ENCODE measurements around the gene CAMK2N1.
A peak's percentile ranks its signal among the peaks of the same experiment; 100 is the strongest.

Gene CAMK2N1

DNA sequence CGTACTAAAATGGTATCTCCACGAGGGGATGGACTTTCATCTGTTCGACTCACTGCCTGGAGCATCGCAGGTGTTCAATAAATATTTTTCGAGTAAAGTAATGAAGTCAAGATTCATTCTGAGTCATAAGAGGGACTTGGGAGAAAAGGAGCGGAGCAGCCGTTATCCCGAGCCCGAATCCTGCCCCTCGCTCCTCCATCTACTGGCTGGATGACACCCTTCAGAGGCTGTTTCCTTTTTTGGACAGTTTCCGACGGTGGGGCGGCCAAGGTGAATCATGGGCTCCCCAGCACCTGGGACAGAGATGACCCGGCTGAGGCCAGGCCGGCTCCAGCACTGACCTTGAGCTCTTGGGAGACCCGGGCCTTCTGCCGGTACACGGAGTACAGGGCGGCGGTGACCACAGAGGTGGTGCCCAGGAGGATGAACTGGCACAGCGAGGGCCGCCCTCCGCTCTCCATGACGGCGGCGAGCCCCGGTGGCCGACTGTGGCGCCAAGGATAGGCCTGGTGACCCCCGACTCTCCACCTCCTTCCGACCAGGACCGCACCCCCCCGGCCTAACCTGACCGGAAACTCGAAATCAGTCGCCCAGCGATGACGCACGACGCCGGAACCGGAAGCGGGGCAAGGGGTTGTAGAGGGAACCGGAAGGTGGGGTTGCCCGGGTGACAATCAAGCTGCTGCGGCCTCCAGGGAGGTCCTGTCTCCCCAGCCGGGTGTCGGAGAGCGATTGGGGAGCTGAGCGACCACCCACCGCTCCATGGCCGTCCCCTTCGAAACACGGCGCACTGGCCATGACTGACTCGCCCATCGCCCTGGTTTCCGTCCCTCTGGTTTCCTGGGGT is 21.8 kb upstream of the CAMK2N1 start, which contains the start of gene MUL1:
TSS of gene MUL1 (minus strand) at position 588 of the 847 bp plus-strand sequence. CDS start at position 461, 127 bp downstream.
- H3K4me3 ChIP-seq (ENCODE audit: insufficient read depth in 1 of 2, low read depth in 1 of 2, low read length in 2 of 2): peak within 1 kb of the TSS; percentile 78 to 91
- peaks cover 3% of the 10 kb centered on the region for H3K4me1 ChIP-seq (ENCODE audit: control insufficient read depth, insufficient read depth, low read depth, low read length)
- peak within 1 kb of the TSS; percentile 99 for H4K8ac ChIP-seq (ENCODE audit: low read length)
- H3K4ac ChIP-seq (ENCODE audit: low read depth in 1 of 2, low read length in 2 of 2): peak within 1 kb of the TSS; percentile 64 to 98
- no peak within 1 kb of the TSS for H3K27ac ChIP-seq (ENCODE audit: low read length, poor library complexity, severe bottlenecking)
- peaks cover 0 to 27% of the 10 kb centered on the region in 2 experiments for H3K36me3 ChIP-seq (ENCODE audit: control insufficient read depth in 1 of 2, insufficient read depth in 2 of 2, low read depth in 1 of 2, low read length in 2 of 2)
- DNase-seq: peak; percentile 93
- peaks cover 15% of the 10 kb centered on the region for H3K79me1 ChIP-seq (replicated peaks; ENCODE audit: low read length, poor library complexity, severe bottlenecking)
- H3K23ac ChIP-seq (ENCODE audit: low read length in 2 of 2): peak within 1 kb of the TSS in 1 of 2 experiments; percentile 6
- peak within 1 kb of the TSS; percentile 16 for H2BK15ac ChIP-seq (ENCODE audit: low read depth, poor library complexity, severe bottlenecking)
- H3K4me2 ChIP-seq (ENCODE audit: low read length, poor library complexity, severe bottlenecking): peak within 1 kb of the TSS; percentile 87
- H2AK5ac ChIP-seq (ENCODE audit: low read length, severe bottlenecking): no peak within 1 kb of the TSS
- H2BK5ac ChIP-seq (ENCODE audit: low read depth, low read length, poor library complexity, severe bottlenecking): no peak within 1 kb of the TSS
- peak within 1 kb of the TSS in 1 of 2 experiments; percentile 37 for H3K14ac ChIP-seq (ENCODE audit: low read length in 2 of 2)
- peak within 1 kb of the TSS; percentile 56 to 91 for H3K18ac ChIP-seq (ENCODE audit: low read depth in 1 of 2, low read length in 2 of 2)
- no peak within 1 kb of the TSS for H2BK120ac ChIP-seq (ENCODE audit: low read depth, low read length)
- no peaks in the 10 kb centered on the region for H3K9me3 ChIP-seq (ENCODE audit: control insufficient read depth, low read length)
- H2BK12ac ChIP-seq (ENCODE audit: low read length in 2 of 2): no peak within 1 kb of the TSS
- peak within 1 kb of the TSS; percentile 100 for H2AFZ ChIP-seq (ENCODE audit: low read depth, low read length)
- peak within 1 kb of the TSS; percentile 94 for H3K9ac ChIP-seq (ENCODE audit: low read length)
- peak within 1 kb of the TSS; percentile 72 for H4K91ac ChIP-seq (ENCODE audit: low read length)
- 3% methylated on average over 48 of the region's 58 CpGs for WGBS
- peaks cover 0 to 7% of the 10 kb centered on the region in 2 experiments for H3K27me3 ChIP-seq (ENCODE audit: control insufficient read depth in 1 of 2, insufficient read depth in 1 of 2, low read length in 2 of 2)

DNA sequence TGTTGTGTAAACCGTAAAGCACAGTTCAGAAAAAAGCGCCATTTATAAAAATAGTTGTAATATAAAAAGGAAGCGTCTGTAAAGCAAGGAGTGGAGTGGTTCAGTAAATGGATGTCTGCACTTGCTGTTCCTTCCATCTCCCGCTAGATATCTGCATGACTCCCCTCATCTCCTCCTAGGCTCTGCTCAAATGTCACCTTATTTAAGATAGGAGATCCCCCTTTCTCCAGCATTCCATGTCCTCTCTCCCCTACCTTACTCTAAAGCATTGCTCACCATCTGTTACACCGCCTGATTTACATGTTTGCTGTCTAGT is 21.2 kb upstream of the CAMK2N1 start:
- H2AK5ac ChIP-seq (ENCODE audit: low read length, severe bottlenecking): no peak overlapping the region
- no peak overlapping the region for H2BK15ac ChIP-seq (ENCODE audit: low read depth, poor library complexity, severe bottlenecking)
- no peak for DNase-seq
- no peak overlapping the region for H3K4ac ChIP-seq (ENCODE audit: low read depth in 1 of 2, low read length in 2 of 2)
- no peak overlapping the region for H3K18ac ChIP-seq (ENCODE audit: low read depth in 1 of 2, low read length in 2 of 2)
- H3K4me2 ChIP-seq (ENCODE audit: low read length, poor library complexity, severe bottlenecking): peak overlapping the region; percentile 75
- H2BK120ac ChIP-seq (ENCODE audit: low read depth, low read length): no peak overlapping the region
- H2BK5ac ChIP-seq (ENCODE audit: low read depth, low read length, poor library complexity, severe bottlenecking): no peak overlapping the region
- peaks cover 15% of the 10 kb centered on the region for H3K79me1 ChIP-seq (replicated peaks; ENCODE audit: low read length, poor library complexity, severe bottlenecking)
- H4K91ac ChIP-seq (ENCODE audit: low read length): no peak overlapping the region
- H2BK12ac ChIP-seq (ENCODE audit: low read length in 2 of 2): no peak overlapping the region
- H3K4me1 ChIP-seq (ENCODE audit: control insufficient read depth, insufficient read depth, low read depth, low read length): peaks cover 3% of the 10 kb centered on the region
- H3K23ac ChIP-seq (ENCODE audit: low read length in 2 of 2): no peak overlapping the region
- WGBS: 79% methylated on average over 5 of the region's 5 CpGs
- no peak overlapping the region for H3K27ac ChIP-seq (ENCODE audit: low read length, poor library complexity, severe bottlenecking)
- peak overlapping the region; percentile 93 for H4K8ac ChIP-seq (ENCODE audit: low read length)
- peak overlapping the region; percentile 94 for H3K9ac ChIP-seq (ENCODE audit: low read length)
- H3K27me3 ChIP-seq (ENCODE audit: control insufficient read depth in 1 of 2, insufficient read depth in 1 of 2, low read length in 2 of 2): peaks cover 0 to 7% of the 10 kb centered on the region in 2 experiments
- H2AFZ ChIP-seq (ENCODE audit: low read depth, low read length): no peak overlapping the region
- peaks cover 3 to 31% of the 10 kb centered on the region in 2 experiments for H3K36me3 ChIP-seq (ENCODE audit: control insufficient read depth in 1 of 2, insufficient read depth in 2 of 2, low read depth in 1 of 2, low read length in 2 of 2)
- no peaks in the 10 kb centered on the region for H3K9me3 ChIP-seq (ENCODE audit: control insufficient read depth, low read length)
- no peak overlapping the region for H3K14ac ChIP-seq (ENCODE audit: low read length in 2 of 2)
- H3K4me3 ChIP-seq (ENCODE audit: insufficient read depth in 1 of 2, low read depth in 1 of 2, low read length in 2 of 2): peak overlapping the region; percentile 78 to 91

DNA sequence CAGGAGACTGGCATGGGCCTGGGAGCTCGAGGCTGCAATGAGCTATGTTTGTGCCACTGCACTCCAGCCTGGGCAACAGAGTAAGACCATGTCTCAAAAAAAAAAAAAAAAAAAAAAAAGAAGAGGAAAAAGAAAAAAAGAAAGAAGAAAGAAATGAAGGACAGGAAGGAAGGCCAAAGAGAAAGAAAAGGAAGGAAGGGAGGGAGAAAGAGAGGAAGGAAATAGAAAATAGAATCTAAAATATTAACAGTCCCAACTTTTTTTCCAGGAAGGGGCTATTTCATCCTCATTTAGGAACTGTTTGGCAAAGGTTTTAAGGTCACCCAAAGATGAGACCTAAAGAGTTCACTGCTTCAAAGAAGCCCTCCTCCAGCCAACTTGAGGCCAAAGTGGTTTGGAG is 19.5 kb upstream of the CAMK2N1 start:
- Histone ChIP-seq H3K4ac (ENCODE audit: low read depth in 1 of 2, low read length in 2 of 2) (no peak overlapping the region), H2BK15ac (ENCODE audit: low read depth, poor library complexity, severe bottlenecking) (no peak overlapping the region), H2BK5ac (ENCODE audit: low read depth, low read length, poor library complexity, severe bottlenecking) (no peak overlapping the region), H3K4me3 (ENCODE audit: insufficient read depth in 1 of 2, low read depth in 1 of 2, low read length in 2 of 2) (no peak overlapping the region), H3K23ac (ENCODE audit: low read length in 2 of 2) (no peak overlapping the region), H3K9me3 (ENCODE audit: control insufficient read depth, low read length) (no peaks in the 10 kb centered on the region), H3K4me1 (ENCODE audit: control insufficient read depth, insufficient read depth, low read depth, low read length) (peaks cover 3% of the 10 kb centered on the region), H3K27ac (ENCODE audit: low read length, poor library complexity, severe bottlenecking) (no peak overlapping the region), H3K14ac (ENCODE audit: low read length in 2 of 2) (no peak overlapping the region), H2AFZ (ENCODE audit: low read depth, low read length) (no peak overlapping the region), H3K18ac (ENCODE audit: low read depth in 1 of 2, low read length in 2 of 2) (no peak overlapping the region), H3K27me3 (ENCODE audit: control insufficient read depth in 1 of 2, insufficient read depth in 1 of 2, low read length in 2 of 2) (no peaks in the 10 kb centered on the region), H2BK120ac (ENCODE audit: low read depth, low read length) (no peak overlapping the region), H3K79me1 (replicated peaks; ENCODE audit: low read length, poor library complexity, severe bottlenecking) (peaks cover 19% of the 10 kb centered on the region), H4K8ac (ENCODE audit: low read length) (no peak overlapping the region), H2AK5ac (ENCODE audit: low read length, severe bottlenecking) (no peak overlapping the region), H3K9ac (ENCODE audit: low read length) (peak overlapping the region; percentile 49), H4K91ac (ENCODE audit: low read length) (no peak overlapping the region), H3K4me2 (ENCODE audit: low read length, poor library complexity, severe bottlenecking) (no peak overlapping the region), H3K36me3 (ENCODE audit: control insufficient read depth in 1 of 2, insufficient read depth in 2 of 2, low read depth in 1 of 2, low read length in 2 of 2) (peaks cover 18 to 48% of the 10 kb centered on the region in 2 experiments), H2BK12ac (ENCODE audit: low read length in 2 of 2) (no peak overlapping the region)
- 97% methylated on average over 1 of the region's 1 CpG for WGBS
- no peak for DNase-seq

DNA sequence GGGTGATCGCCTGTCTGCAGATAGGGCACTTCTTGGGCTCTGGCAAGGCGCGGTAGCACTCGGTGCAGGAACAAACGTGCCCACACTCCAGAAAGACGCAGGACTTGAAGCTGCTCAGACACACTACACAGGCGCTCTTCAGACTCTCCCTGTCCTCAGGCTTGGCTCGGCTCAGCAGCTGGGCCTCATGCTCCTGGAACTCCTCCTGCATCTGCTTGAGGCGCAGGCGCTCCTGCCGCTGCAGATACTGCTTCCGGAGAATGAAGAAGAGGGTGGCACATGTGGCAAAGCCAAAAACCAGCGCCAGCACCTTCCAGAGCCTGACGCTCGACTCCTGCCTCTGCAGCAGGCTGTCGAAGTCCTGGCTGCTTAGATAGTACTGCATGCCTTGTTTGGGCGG is 14.7 kb upstream of the CAMK2N1 start:
- H3K4ac ChIP-seq (ENCODE audit: low read depth in 1 of 2, low read length in 2 of 2): no peak overlapping the region
- H3K79me1 ChIP-seq (replicated peaks; ENCODE audit: low read length, poor library complexity, severe bottlenecking): peaks cover 23% of the 10 kb centered on the region
- no peak overlapping the region for H3K14ac ChIP-seq (ENCODE audit: low read length in 2 of 2)
- H3K4me2 ChIP-seq (ENCODE audit: low read length, poor library complexity, severe bottlenecking): no peak overlapping the region
- H3K18ac ChIP-seq (ENCODE audit: low read depth in 1 of 2, low read length in 2 of 2): no peak overlapping the region
- peaks cover 46 to 75% of the 10 kb centered on the region in 2 experiments for H3K36me3 ChIP-seq (ENCODE audit: control insufficient read depth in 1 of 2, insufficient read depth in 2 of 2, low read depth in 1 of 2, low read length in 2 of 2)
- no peaks in the 10 kb centered on the region for H3K27me3 ChIP-seq (ENCODE audit: control insufficient read depth in 1 of 2, insufficient read depth in 1 of 2, low read length in 2 of 2)
- no peak overlapping the region for H4K8ac ChIP-seq (ENCODE audit: low read length)
- H3K27ac ChIP-seq (ENCODE audit: low read length, poor library complexity, severe bottlenecking): no peak overlapping the region
- no peak overlapping the region for H3K4me3 ChIP-seq (ENCODE audit: insufficient read depth in 1 of 2, low read depth in 1 of 2, low read length in 2 of 2)
- H3K9me3 ChIP-seq (ENCODE audit: control insufficient read depth, low read length): no peaks in the 10 kb centered on the region
- no peak overlapping the region for H2AK5ac ChIP-seq (ENCODE audit: low read length, severe bottlenecking)
- no peak overlapping the region for H4K91ac ChIP-seq (ENCODE audit: low read length)
- WGBS: 97% methylated on average over 17 of the region's 17 CpGs
- no peak overlapping the region for H3K23ac ChIP-seq (ENCODE audit: low read length in 2 of 2)
- no peak overlapping the region for H2AFZ ChIP-seq (ENCODE audit: low read depth, low read length)
- H2BK12ac ChIP-seq (ENCODE audit: low read length in 2 of 2): no peak overlapping the region
- no peak overlapping the region for H3K9ac ChIP-seq (ENCODE audit: low read length)
- DNase-seq: no peak
- H2BK15ac ChIP-seq (ENCODE audit: low read depth, poor library complexity, severe bottlenecking): no peak overlapping the region
- no peak overlapping the region for H2BK5ac ChIP-seq (ENCODE audit: low read depth, low read length, poor library complexity, severe bottlenecking)
- peaks cover 7% of the 10 kb centered on the region for H3K4me1 ChIP-seq (ENCODE audit: control insufficient read depth, insufficient read depth, low read depth, low read length)
- no peak overlapping the region for H2BK120ac ChIP-seq (ENCODE audit: low read depth, low read length)
